ENCODE results near the gene METTL23.

GRCh38 chr17:76723812-76724211 lies 2.8 kb upstream of the METTL23 start:
- TF ChIP-seq, protein P1, sequence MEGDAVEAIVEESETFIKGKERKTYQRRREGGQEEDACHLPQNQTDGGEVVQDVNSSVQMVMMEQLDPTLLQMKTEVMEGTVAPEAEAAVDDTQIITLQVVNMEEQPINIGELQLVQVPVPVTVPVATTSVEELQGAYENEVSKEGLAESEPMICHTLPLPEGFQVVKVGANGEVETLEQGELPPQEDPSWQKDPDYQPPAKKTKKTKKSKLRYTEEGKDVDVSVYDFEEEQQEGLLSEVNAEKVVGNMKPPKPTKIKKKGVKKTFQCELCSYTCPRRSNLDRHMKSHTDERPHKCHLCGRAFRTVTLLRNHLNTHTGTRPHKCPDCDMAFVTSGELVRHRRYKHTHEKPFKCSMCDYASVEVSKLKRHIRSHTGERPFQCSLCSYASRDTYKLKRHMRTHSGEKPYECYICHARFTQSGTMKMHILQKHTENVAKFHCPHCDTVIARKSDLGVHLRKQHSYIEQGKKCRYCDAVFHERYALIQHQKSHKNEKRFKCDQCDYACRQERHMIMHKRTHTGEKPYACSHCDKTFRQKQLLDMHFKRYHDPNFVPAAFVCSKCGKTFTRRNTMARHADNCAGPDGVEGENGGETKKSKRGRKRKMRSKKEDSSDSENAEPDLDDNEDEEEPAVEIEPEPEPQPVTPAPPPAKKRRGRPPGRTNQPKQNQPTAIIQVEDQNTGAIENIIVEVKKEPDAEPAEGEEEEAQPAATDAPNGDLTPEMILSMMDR (IDR thresholded peaks at IDR 0.05) = no peak
- TF ChIP-seq POLR2A (IDR thresholded peaks at IDR 0.05) = no peak

Measured in adrenal gland (tissue), 5 donors.